ENCODE data around the gene TMEM132A. TPM values are rescaled to one million over a fixed set of nuclear protein-coding genes. Genes with fewer than 3 reads are reported as not detected.

The TMEM132A gene
- polyA plus RNA-seq, 1 of the 3 experiments (the other 2 are of a cell fraction): 66.9 TPM

GRCh38 chr11:60929764-60930163 is 5.5 kb downstream of the TMEM132A start (continued):
- no peak for TF ChIP-seq PBX3 (IDR thresholded peaks at IDR 0.05)
- no peak for TF ChIP-seq MEF2A (IDR thresholded peaks at IDR 0.05; ENCODE audit: borderline replicate concordance, low read depth)
- TF ChIP-seq POLR2AphosphoS5 (IDR thresholded peaks at IDR 0.05; ENCODE audit: low read depth, low read length): no peak
- no peak for TF ChIP-seq RCOR1 (IDR thresholded peaks at IDR 0.05; ENCODE audit: low read length)
- TF ChIP-seq FOXM1 (IDR thresholded peaks at IDR 0.05; ENCODE audit: low read depth): no peak

GRCh38 chr11:60930394-60930793 is 6.1 kb downstream of the TMEM132A start:
- no peak overlapping the region for H2AFZ ChIP-seq (ENCODE audit: low read depth)
- H3K4me3 ChIP-seq (ENCODE audit: low read depth in 2 of 2, low read length in 1 of 2): no peak overlapping the region
- no peaks in the 10 kb centered on the region for H4K20me1 ChIP-seq (ENCODE audit: insufficient read depth)
- CTCF ChIA-PET: interaction anchor here (1.0 to 2.5 kb wide), 2 partner anchors 11 to 13 kb away, joined by 4 to 7 read pairs; no protein-coding TSS in a partner anchor
- H3K79me2 ChIP-seq (ENCODE audit: insufficient read depth): no peaks in the 10 kb centered on the region; the same call in 1 of the 2 replicates
- peaks cover 0 to 15% of the 10 kb centered on the region in 2 experiments; a peak in 2 of 4 replicates for H3K4me1 ChIP-seq (ENCODE audit: control insufficient read depth in 1 of 2, insufficient read depth in 2 of 2, low read depth in 1 of 2, low read length in 1 of 2)
- no peak overlapping the region for H3K27ac ChIP-seq (ENCODE audit: low read depth in 2 of 2, low read length in 1 of 2)
- TF ChIP-seq USF1 (IDR thresholded peaks at IDR 0.05; ENCODE audit: borderline replicate concordance, low read depth): no peak
- TF ChIP-seq PBX3 (IDR thresholded peaks at IDR 0.05): no peak
- TF ChIP-seq IRF3 (IDR thresholded peaks at IDR 0.05; ENCODE audit: low read depth, low read length): no peak
- TF ChIP-seq FOSL2 (IDR thresholded peaks at IDR 0.05; ENCODE audit: borderline replicate concordance, low read depth): no peak
- TF ChIP-seq SIN3A (IDR thresholded peaks at IDR 0.05; ENCODE audit: borderline replicate concordance, low read depth, low read length): no peak
- no peak for TF ChIP-seq EZH2phosphoT487 (IDR thresholded peaks at IDR 0.05; ENCODE audit: borderline replicate concordance, low read depth)
- no peak for TF ChIP-seq MAX (IDR thresholded peaks at IDR 0.05; ENCODE audit: low read depth)
- 29% methylated on average over 1 of the region's 4 CpGs for WGBS (ENCODE audit: low lambda C conversion rate)
- no peak overlapping the region for H3K4me2 ChIP-seq
- DNase-seq: no peak
- no peaks in the 10 kb centered on the region for H3K9me3 ChIP-seq
- no peaks in the 10 kb centered on the region for H3K27me3 ChIP-seq (ENCODE audit: insufficient read depth)
- H3F3A ChIP-seq (replicated peaks; ENCODE audit: insufficient read depth): no peaks in the 10 kb centered on the region
- H3K36me3 ChIP-seq (replicated peaks in 1 of 2; ENCODE audit: control insufficient read depth in 1 of 2, insufficient read depth in 2 of 2, low read length in 1 of 2): peaks cover 0 to 59% of the 10 kb centered on the region in 2 experiments
- H3K9ac ChIP-seq: no peak overlapping the region
- H3K9me2 ChIP-seq: no peaks in the 10 kb centered on the region
- POLR2A ChIA-PET: no interaction called here
